GM13976 (cell line): ENCODE results near the gene OR5H15.
"Not testable (repeated sequence)": the region's sequence is repeated elsewhere in the genome, so short reads cannot be mapped to it uniquely, and the experiment has no call there.

Experiments
- DNase-seq: peaks from one replicate; pipeline ENCODE4 v3.0.0; 2012; ENCODE audit warnings: low spot score
- in situ Hi-C: fragments of 300-500 bp; cut with MboI; formaldehyde crosslinking; loops from one replicate; pipeline ENCODE4 v1.12.0; 2022; ENCODE audit warnings: low sequenced_read_pairs, mixed read lengths, inconsistent platforms; ENCODE audit not compliant: unreplicated experiment
- TF ChIP-seq, protein P1 (sequence below): IDR thresholded peaks from 2 replicates; pipeline ENCODE4 v1.5.1; 2012; ENCODE audit warnings: borderline replicate concordance, mild to moderate bottlenecking; ENCODE audit not compliant: insufficient read depth; ENCODE audit errors: extremely low read depth, missing control alignments, control extremely low read depth

OR5H15 gene

DNA sequence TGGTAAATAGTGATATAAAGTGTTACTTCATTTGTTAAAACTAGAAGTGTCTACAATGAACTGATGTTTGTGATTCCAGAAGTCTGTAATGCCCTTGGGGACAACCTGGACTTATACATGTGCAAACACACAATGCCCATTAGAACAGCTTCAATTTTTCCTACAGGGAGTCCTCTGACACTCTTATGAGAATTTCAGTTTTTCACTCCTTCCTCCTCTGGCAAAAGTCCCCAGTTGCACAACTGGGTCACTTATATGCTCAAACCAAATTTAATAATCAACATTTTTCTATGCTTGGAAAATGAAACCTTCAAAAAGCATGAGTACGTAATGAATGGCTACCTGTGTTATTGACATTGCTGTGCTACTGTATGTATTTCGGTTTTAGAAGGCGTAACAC, at the start of gene OR5H15:
Gene OR5H15 (plus strand): TSS at position 301 of the 400 bp plus-strand sequence. CDS start 2,004 bp downstream, outside the sequence.
- no peak for DNase-seq
- in situ Hi-C loops: no loop called here
- TF ChIP-seq, protein P1, sequence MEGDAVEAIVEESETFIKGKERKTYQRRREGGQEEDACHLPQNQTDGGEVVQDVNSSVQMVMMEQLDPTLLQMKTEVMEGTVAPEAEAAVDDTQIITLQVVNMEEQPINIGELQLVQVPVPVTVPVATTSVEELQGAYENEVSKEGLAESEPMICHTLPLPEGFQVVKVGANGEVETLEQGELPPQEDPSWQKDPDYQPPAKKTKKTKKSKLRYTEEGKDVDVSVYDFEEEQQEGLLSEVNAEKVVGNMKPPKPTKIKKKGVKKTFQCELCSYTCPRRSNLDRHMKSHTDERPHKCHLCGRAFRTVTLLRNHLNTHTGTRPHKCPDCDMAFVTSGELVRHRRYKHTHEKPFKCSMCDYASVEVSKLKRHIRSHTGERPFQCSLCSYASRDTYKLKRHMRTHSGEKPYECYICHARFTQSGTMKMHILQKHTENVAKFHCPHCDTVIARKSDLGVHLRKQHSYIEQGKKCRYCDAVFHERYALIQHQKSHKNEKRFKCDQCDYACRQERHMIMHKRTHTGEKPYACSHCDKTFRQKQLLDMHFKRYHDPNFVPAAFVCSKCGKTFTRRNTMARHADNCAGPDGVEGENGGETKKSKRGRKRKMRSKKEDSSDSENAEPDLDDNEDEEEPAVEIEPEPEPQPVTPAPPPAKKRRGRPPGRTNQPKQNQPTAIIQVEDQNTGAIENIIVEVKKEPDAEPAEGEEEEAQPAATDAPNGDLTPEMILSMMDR: no peak

DNA sequence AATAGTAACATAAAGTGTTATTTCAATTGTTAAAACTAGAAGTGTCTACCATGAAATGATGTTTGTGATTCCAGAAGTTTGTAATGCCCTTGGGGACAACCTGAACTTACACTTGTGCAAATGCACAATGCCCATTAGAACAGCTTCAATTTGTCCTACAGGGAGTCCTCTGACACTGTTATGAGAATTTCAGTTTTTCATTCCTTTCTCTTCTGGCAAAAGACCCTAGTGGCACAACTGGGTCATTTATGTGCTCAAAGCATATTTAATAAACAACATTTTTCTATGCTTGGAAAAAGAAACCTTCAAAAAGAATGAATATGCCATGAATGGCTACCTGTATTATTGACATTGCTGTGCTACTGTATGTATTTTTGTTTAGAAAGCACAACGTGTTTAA, 36.1 kb upstream of the OR5H15 start, which contains the start of gene OR5H1:
Gene OR5H1 (plus strand): TSS at position 301 of the 400 bp plus-strand sequence. CDS start 1,977 bp downstream, outside the sequence.
- in situ Hi-C loops: no loop called here
- no peak for DNase-seq

DNA sequence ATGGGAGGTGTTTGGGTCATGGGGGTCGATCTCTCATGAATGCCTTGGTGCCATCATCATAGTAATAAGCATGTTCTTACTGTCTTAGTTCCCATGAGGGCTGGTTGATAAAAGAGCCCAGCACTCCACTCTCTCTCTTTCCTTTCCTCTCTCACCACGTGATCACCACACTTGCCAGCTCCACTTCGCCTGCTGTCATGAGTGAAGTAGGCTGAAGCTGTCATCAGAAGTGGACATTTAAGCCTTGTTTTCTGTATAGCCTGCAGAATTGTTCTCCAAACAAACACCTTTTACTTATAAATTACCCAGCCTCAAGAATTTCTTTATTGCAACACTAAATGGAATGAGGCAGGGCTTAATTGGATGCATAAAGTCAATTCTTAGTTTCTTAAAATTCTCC, 29.9 kb upstream of the OR5H15 start:
- TF ChIP-seq, protein P1: no peak
- no peak for DNase-seq
- in situ Hi-C loops: no loop called here

More for the DNA sequence above, 36.1 kb upstream of the OR5H15 start, which contains the start of gene OR5H1:
- TF ChIP-seq, protein P1: no peak

DNA sequence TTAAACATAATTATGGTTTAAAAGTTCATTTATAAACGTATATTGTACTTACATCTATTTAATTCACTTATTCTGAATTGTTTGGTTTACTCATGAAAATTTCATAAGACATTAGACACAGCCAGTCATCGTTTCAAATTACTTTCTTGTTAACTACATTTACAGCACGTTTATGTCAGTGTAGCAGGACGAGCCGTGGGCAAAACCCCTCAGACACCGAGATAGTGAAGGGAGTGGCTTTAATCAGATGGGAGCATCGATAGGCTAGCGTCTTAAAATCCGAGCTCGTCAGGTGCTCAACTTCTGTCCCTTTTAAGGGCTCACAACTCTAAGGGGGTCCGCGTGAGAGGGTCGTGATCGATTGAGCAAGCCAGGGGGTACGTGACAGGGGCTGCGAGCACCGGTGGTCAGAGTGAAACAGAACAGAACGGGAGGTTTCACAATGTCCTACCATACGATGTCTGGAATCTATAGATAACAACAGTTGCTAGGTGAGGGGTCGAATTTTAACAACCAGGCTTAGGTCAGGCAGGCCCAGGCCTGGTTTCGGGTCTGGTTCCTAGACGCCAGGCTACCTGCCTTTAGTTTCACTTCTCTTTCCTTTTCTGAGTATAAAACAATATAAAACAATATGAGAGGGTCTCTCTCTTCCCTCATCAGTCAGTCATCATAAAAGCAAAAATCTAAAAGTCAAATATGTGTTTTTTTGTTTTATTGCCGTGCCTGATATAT, 28.5 kb upstream of the OR5H15 start:
- DNase-seq, in situ Hi-C loops: not testable (repeated sequence)

DNA sequence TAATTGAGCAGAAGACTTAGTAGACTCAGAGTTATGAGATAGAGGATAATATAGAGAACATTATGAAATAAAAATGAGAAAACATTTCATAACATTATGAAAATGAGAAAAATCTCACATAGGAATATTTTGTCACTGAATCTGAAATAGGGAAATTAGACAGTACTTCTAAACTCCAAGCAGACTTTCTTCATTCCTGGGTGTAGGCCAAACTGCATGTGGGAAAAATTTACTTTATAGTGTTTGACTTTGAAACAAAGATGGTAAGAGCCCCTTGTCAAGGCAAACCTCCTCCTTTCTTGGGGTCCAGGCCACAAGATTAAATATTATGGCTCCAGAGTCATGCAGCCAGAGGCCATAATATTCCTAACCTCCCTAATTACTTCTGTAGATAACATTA, 26.0 kb upstream of the OR5H15 start:
- in situ Hi-C loops: no loop called here
- TF ChIP-seq, protein P1: no peak
- DNase-seq: no peak

DNA sequence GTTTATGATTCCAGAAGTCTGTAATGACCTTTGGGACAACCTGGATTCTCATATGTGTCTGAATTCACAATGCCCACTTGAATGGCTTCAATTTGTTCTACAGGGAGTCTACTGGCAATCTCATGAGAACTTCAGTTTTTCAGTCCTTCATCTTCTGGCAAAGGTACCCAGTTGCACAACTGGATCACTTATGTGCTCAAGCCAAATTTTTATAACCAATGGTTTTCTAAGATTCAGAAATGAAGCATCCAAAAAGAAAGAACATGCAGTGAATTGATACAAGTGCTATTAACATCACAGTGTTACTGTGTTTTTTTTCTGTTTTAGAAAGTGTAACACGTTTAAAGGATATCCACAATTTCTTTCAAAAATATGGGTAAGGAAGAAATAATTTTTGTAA, 19.3 kb upstream of the OR5H15 start, which contains the start of gene OR5H14:
Gene OR5H14 (plus strand): TSS at position 301 of the 400 bp plus-strand sequence. CDS start 1,907 bp downstream, outside the sequence.
- DNase-seq: no peak
- TF ChIP-seq, protein P1: no peak
- in situ Hi-C loops: no loop called here

DNA sequence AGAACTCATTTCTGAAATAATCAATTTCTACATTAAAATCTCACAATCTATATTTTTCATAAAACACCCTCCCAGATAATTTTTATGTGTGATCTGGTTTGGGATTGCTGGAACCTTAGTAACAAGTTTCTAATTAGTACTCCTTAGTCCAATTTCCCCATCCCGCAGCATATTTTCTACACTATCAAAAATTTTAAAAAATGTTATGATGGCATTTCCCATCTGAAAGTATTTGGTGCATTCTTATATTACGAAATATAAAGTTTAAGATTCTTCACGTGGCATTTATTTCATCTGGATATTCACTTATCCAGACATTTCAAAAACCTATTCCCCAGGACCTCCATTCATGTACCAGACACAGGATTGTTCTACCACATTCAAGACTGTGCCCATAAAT, 17.7 kb upstream of the OR5H15 start:
- no peak for DNase-seq
- TF ChIP-seq, protein P1: no peak
- in situ Hi-C loops: no loop called here

DNA sequence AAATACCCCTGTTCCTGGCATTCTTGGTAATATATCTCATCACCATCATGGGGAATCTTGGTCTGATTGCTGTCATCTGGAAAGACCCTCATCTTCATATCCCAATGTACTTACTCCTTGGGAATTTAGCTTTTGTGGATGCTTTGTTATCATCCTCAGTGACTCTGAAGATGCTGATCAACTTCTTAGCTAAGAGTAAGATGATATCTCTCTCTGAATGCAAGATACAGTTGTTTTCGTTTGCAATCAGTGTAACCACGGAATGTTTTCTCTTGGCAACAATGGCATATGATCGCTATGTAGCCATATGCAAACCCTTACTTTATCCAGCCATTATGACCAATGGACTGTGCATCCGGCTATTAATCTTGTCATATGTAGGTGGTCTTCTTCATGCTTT, 17.0 kb upstream of the OR5H15 start:
- DNase-seq, in situ Hi-C loops: not testable (repeated sequence)
